ENCODE data around the gene ME1.

DNA sequence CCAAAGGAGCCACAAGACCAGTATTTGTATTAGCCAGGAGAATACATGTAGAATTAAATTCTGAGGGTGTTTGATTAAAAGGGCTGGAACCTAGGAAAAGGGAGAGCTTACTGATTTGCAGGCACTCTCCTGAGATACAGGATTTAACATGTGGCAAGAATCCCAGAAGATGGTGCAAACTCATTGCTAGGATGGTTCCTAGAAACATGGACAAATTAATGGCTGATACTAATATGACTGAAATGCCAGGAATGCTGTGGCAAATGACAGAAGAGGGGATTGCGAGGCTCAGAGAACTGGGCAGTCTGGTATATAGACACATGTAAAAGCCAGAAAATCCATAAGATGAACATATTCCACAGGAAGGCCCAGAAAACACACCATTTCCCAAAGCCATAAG, 119.6 kb downstream of the ME1 start:
- TF ChIP-seq POLR2A (IDR thresholded peaks at IDR 0.05) = no peak
- TF ChIP-seq, protein P1, sequence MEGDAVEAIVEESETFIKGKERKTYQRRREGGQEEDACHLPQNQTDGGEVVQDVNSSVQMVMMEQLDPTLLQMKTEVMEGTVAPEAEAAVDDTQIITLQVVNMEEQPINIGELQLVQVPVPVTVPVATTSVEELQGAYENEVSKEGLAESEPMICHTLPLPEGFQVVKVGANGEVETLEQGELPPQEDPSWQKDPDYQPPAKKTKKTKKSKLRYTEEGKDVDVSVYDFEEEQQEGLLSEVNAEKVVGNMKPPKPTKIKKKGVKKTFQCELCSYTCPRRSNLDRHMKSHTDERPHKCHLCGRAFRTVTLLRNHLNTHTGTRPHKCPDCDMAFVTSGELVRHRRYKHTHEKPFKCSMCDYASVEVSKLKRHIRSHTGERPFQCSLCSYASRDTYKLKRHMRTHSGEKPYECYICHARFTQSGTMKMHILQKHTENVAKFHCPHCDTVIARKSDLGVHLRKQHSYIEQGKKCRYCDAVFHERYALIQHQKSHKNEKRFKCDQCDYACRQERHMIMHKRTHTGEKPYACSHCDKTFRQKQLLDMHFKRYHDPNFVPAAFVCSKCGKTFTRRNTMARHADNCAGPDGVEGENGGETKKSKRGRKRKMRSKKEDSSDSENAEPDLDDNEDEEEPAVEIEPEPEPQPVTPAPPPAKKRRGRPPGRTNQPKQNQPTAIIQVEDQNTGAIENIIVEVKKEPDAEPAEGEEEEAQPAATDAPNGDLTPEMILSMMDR (IDR thresholded peaks at IDR 0.05) = no peak

Data from esophagus squamous epithelium (tissue), 4 donors.